Spleen (tissue), 11 donors: ENCODE measurements around the gene CD248. TPM values are rescaled to one million over a fixed set of nuclear protein-coding genes. Genes with fewer than 3 reads are reported as not detected.

Experiments
- DNase-seq: peaks from one replicate; pipeline ENCODE4 v3.0.0-alpha.2; 2020
- H3K27ac ChIP-seq, 8 donors: fragments of 200-600 bp; sonication (generic) in 7 of 8; 1 replicate in 4 of 8; 2 replicates in 4 of 8; pipeline versions ENCODE4 v1.5.0 to v1.8.0; 2016 to 2021; ENCODE audit warnings: inconsistent platforms in 4 of 8, mild to moderate bottlenecking in 4 of 8, moderate library complexity in 1 of 8
- H3K27me3 ChIP-seq, 7 donors: fragments of 200-600 bp; sonication (generic) in 6 of 7; replicated peaks in 1 of 7; 1 replicate in 4 of 7; 2 replicates in 3 of 7; pipeline versions ENCODE4 v1.5.0 to v1.8.0; 2016 to 2021; ENCODE audit warnings: inconsistent platforms in 3 of 7, mild to moderate bottlenecking in 1 of 7
- H3K36me3 ChIP-seq, 6 donors: fragments of 200-600 bp; sonication (generic) in 5 of 6; 1 replicate in 4 of 6; 2 replicates in 2 of 6; pipeline versions ENCODE4 v1.5.0 to v1.8.0; 2016 to 2021; ENCODE audit warnings: inconsistent platforms in 2 of 6
- H3K4me1 ChIP-seq, 6 donors: fragments of 200-600 bp; sonication (generic) in 5 of 6; 1 replicate in 3 of 6; 2 replicates in 3 of 6; pipeline versions ENCODE4 v1.5.0 to v1.8.0; 2016 to 2021; ENCODE audit warnings: inconsistent platforms in 3 of 6
- H3K4me3 ChIP-seq, 8 donors: fragments of 200-600 bp; sonication (generic) in 7 of 8; 1 replicate in 4 of 8; 2 replicates in 4 of 8; pipeline versions ENCODE4 v1.5.0 to v1.8.0; 2016 to 2021; ENCODE audit warnings: inconsistent platforms in 4 of 8, mild to moderate bottlenecking in 4 of 8, moderate library complexity in 2 of 8
- H3K9me3 ChIP-seq, 8 donors: fragments of 200-600 bp; sonication (generic) in 7 of 8; 1 replicate in 4 of 8; 2 replicates in 4 of 8; pipeline versions ENCODE4 v1.5.0 to v1.8.0; 2016 to 2021; ENCODE audit warnings: inconsistent platforms in 4 of 8
- POLR2A ChIP-seq, 3 donors: fragments of 450-650 bp; IDR thresholded peaks; one replicate each; pipeline ENCODE4 v1.5.1; 2017; ENCODE audit warnings: antibody characterized with exemption in 3 of 3, mild to moderate bottlenecking in 1 of 3
- POLR2AphosphoS5 ChIP-seq, 3 donors: sonication (generic); formaldehyde crosslinking; IDR thresholded peaks; one replicate each; pipeline ENCODE4 v1.5.1; 2017; ENCODE audit warnings: antibody characterized with exemption in 3 of 3
- WGBS, 5 donors: extraction: QIAGEN DNeasy Blood & Tissue Kit in 3 of 5; methylation state at CpG; one replicate each; pipeline versions ENCODE4 v1.1.5 to v1.1.7; 2013 to 2018; 5-methylcytosine and 5-hydroxymethylcytosine counted together
- intact Hi-C: fragments of 100-400 bp; cut with DNase I; formaldehyde crosslinking; loops from one replicate; pipeline ENCODE4 v1.15.0; 2023; ENCODE audit warnings: low total_unique reads
- polyA plus RNA-seq, 3 donors: library from polyadenylated mRNA; stranded (reverse); fragments of 200-250 nt; gene quantifications; one replicate each; pipeline ENCODE4 v1.2.1, GENCODE V29; 2013
- total RNA-seq, 7 donors: library from RNA; depleted of rRNA in 3 of 7; stranded (reverse); fragments of >200 nt in 3 of 7; fragmentation: NEBNext Ultra II Directional in 4 of 7; extraction: Animal tissue kit (Norgen Biotek cat#: 25700) in 4 of 7; gene quantifications; one replicate each; pipeline versions ENCODE4 v1.1.0 to v1.2.1, GENCODE V29; 2016 to 2021
- TF ChIP-seq, protein P1 (sequence below), 11 experiments: fragments of 200-600 bp in 7 of 11; fragments of 450-650 bp in 4 of 11; sonication (generic) in 4 of 11; IDR thresholded peaks in 8 of 11; conservative IDR thresholded peaks in 3 of 11; 1 replicate in 7 of 11; 2 replicates in 4 of 11; pipeline versions ENCODE4 v1.4.0 to v1.8.0; 2016 to 2021; ENCODE audit warnings: antibody characterized with exemption in 11 of 11, inconsistent platforms in 4 of 11, mild to moderate bottlenecking in 1 of 11
- donor health status: healthy with polysubstance abuse.
- donor health status: DM: no; HTN: no; CAD: no; lungs with moderate emphysema.
- donor health status: DM: no; HTN: no; CAD: no.
- donor health status: Bipolar disorder and iron deficiency.
- donor health status: healthy.
- donor health status: DM: no; HTN: no; CAD: no.
- donor health status: DM: yes; HTN: yes; CAD: no.

The CD248 gene
- total and polyA plus RNA-seq, 10 donors = 1.7 to 15.7 (median 4.9) TPM

DNA sequence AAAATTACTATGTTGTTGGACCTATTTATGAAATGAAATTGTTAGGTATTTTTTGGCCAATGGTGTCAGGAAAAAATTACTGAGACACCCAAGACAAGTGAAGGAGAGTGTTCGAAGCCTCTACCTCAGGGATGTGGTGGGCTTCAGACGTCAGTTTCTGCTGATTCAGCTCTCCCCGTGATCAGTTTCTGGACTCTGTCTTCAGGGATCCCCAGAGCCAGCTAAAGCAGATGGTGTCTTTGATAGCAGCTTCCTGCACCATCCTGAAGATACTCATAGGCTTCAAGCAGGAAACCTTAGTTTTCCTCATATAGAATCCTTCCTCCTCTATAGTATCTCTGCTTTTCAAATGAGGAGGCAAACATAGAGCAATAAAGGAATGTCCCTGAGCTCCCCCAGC lies 7.4 kb downstream of the CD248 start:
- no peaks in the 10 kb centered on the region for H3K9me3 ChIP-seq
- intact Hi-C loops = no loop called here
- 46 to 69% (median 51%) methylated on average over 3 of the region's 3 CpGs for WGBS, 5 donors

DNA sequence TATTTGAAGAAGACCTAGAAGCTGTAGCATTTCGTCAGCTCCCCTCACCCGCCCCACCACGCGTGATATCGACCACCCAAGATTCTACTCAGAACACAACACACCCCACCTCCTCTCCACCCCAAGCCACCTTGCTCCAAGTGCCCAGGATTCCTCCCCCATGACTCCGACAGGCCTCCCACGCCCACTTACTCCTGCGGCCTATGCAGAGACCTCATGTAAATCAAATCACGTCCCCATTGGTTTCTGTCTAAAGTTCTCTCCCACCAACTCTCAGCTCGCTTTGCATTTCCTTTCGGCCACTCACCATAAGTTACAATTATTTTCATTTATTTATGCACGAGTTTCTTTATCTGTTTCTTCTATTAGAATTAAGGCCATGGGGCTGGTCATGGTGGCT lies 14.2 kb downstream of the CD248 start:
- intact Hi-C loops = no loop called here
- H3K4me1 ChIP-seq = no peaks in the 10 kb centered on the region
- H3K4me3 ChIP-seq = no peak overlapping the region
- H3K27me3 ChIP-seq = no peaks in the 10 kb centered on the region
- no peaks in the 10 kb centered on the region for H3K36me3 ChIP-seq
- H3K27ac ChIP-seq = no peak overlapping the region
- no peaks in the 10 kb centered on the region for H3K9me3 ChIP-seq
- WGBS, 5 donors = 85 to 92% (median 86%) methylated on average over 12 of the region's 12 CpGs
- no peak for DNase-seq
- TF ChIP-seq POLR2AphosphoS5 (IDR thresholded peaks at IDR 0.05) (no peak), POLR2A (IDR thresholded peaks at IDR 0.05) (no peak)
- TF ChIP-seq, protein P1, sequence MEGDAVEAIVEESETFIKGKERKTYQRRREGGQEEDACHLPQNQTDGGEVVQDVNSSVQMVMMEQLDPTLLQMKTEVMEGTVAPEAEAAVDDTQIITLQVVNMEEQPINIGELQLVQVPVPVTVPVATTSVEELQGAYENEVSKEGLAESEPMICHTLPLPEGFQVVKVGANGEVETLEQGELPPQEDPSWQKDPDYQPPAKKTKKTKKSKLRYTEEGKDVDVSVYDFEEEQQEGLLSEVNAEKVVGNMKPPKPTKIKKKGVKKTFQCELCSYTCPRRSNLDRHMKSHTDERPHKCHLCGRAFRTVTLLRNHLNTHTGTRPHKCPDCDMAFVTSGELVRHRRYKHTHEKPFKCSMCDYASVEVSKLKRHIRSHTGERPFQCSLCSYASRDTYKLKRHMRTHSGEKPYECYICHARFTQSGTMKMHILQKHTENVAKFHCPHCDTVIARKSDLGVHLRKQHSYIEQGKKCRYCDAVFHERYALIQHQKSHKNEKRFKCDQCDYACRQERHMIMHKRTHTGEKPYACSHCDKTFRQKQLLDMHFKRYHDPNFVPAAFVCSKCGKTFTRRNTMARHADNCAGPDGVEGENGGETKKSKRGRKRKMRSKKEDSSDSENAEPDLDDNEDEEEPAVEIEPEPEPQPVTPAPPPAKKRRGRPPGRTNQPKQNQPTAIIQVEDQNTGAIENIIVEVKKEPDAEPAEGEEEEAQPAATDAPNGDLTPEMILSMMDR (IDR thresholded peaks at IDR 0.05 in 8 of 11, conservative IDR thresholded peaks at IDR 0.05 in 3 of 11) = no peak

More for the DNA sequence above, 7.4 kb downstream of the CD248 start:
- no peak overlapping the region for H3K4me3 ChIP-seq
- no peaks in the 10 kb centered on the region for H3K36me3 ChIP-seq
- no peak for DNase-seq
- peaks cover 5 to 33% (median 20%) of the 10 kb centered on the region in 6 donors for H3K4me1 ChIP-seq
- TF ChIP-seq, protein P1 (IDR thresholded peaks at IDR 0.05 in 8 of 11, conservative IDR thresholded peaks at IDR 0.05 in 3 of 11) = no peak
- no peak for TF ChIP-seq POLR2AphosphoS5 (IDR thresholded peaks at IDR 0.05)
- TF ChIP-seq POLR2A (IDR thresholded peaks at IDR 0.05) = no peak
- H3K27ac ChIP-seq = no peak overlapping the region
- no peaks in the 10 kb centered on the region for H3K27me3 ChIP-seq

DNA sequence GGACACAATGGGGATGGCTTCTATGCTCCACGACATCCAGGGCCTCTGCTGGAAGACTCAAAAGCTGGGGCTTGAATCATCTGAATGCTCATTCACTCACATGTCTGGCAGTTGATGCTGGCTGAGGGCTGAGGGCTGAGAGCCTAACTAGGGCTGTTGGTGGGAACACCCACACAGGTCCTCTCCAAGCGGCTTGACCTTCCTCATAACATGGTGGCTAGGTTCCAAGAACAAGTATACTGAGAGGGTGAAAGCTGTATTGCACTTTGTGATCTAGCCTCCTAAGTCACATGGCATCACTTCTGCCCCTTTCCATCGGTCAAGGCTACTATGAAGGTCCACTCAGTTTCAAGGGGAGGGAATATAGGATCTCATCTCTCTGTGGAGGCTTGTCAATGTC lies 17.7 kb downstream of the CD248 start:
- Histone ChIP-seq H3K27ac (no peak overlapping the region), H3K4me3 (no peak overlapping the region), H3K27me3 (peaks cover 0 to 31% (median 10%) of the 10 kb centered on the region in 7 donors), H3K4me1 (no peaks in the 10 kb centered on the region), H3K36me3 (no peaks in the 10 kb centered on the region), H3K9me3 (no peaks in the 10 kb centered on the region)
- intact Hi-C loops = no loop called here
- DNase-seq = no peak
- TF ChIP-seq POLR2A (IDR thresholded peaks at IDR 0.05) (no peak), POLR2AphosphoS5 (IDR thresholded peaks at IDR 0.05) (no peak)
- TF ChIP-seq, protein P1 (IDR thresholded peaks at IDR 0.05 in 8 of 11, conservative IDR thresholded peaks at IDR 0.05 in 3 of 11) = no peak
- WGBS, 5 donors = 61 to 79% (median 65%) methylated on average over 3 of the region's 3 CpGs

DNA sequence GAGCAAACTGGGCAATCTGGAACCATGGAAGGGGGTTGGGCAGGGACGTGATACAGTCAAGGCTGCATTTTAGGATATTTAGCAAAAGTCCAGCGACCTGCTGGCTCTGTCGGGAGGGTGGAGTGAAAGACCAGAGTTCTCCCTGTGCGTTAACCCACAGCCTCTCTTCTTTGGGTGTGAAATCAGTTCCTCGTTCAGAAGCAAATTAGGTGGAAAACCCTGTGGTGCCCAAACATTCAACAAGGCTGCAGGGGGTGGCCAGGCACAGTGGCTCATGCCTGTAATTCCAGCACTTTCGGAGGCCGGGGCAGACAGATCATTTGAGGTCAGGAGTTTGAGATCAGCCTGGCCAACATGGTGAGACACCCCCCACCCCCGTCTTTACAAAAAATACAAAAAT lies 19.2 kb downstream of the CD248 start:
- no peak for DNase-seq
- Histone ChIP-seq H3K4me1 (peaks cover 0 to 2% (median 0%) of the 10 kb centered on the region in 6 donors), H3K9me3 (no peaks in the 10 kb centered on the region), H3K27me3 (peaks cover 0 to 47% (median 23%) of the 10 kb centered on the region in 7 donors), H3K36me3 (no peaks in the 10 kb centered on the region), H3K27ac (no peak overlapping the region), H3K4me3 (no peak overlapping the region)
- intact Hi-C loops = no loop called here
- WGBS, 5 donors = 53 to 72% (median 68%) methylated on average over 8 of the region's 8 CpGs
- TF ChIP-seq POLR2AphosphoS5 (IDR thresholded peaks at IDR 0.05) (no peak), POLR2A (IDR thresholded peaks at IDR 0.05) (no peak)
- TF ChIP-seq, protein P1 (IDR thresholded peaks at IDR 0.05 in 8 of 11, conservative IDR thresholded peaks at IDR 0.05 in 3 of 11) = no peak
